Cardiac septum (tissue), 1 donor: ENCODE measurements around the gene C3orf38. TPM values are rescaled to one million over a fixed set of nuclear protein-coding genes. Genes with fewer than 3 reads are reported as not detected.

Experiments
- total RNA-seq: library from RNA; stranded (reverse); fragmentation: NEBNext Ultra II Directional; extraction: Animal tissue kit (Norgen Biotek cat#: 25700); gene quantifications from one replicate; pipeline ENCODE4 v1.2.1, GENCODE V29; 2021
- donor health status: DM: no; HTN: no; CAD: no.

C3orf38 gene
- total RNA-seq, 1 donor from 2014 or later: 15.6 TPM

Other genes starting within 250 kb of the C3orf38 start
- 48.5 TPM for gene CGGBP1, start 91.0 kb upstream of the C3orf38 start, total RNA-seq
- gene ZNF654, start 90.7 kb upstream of the C3orf38 start, total RNA-seq: 14.7 TPM